Measurements from ENCODE around the gene RALGAPA2. TPM values are rescaled to one million over a fixed set of nuclear protein-coding genes. Genes with fewer than 3 reads are reported as not detected.

The RALGAPA2 gene
- total RNA-seq, 6 experiments from 2014 or later: 2.4 to 3.7 (median 3.2) TPM

GRCh38 chr20:20568604-20569205 is 143.7 kb downstream of the RALGAPA2 start:
- no peak overlapping the region for H3K27ac Mint-ChIP-seq
- no peaks in the 10 kb centered on the region for H3K4me1 Mint-ChIP-seq (ENCODE audit: low read depth)
- H3K36me3 Mint-ChIP-seq (ENCODE audit: low read depth): no peaks in the 10 kb centered on the region
- DNase-seq: peak; percentile 35
- H3K4me3 Mint-ChIP-seq: no peak overlapping the region
- peak; percentile 89 for TF ChIP-seq CTCF (IDR thresholded peaks at IDR 0.05)
- H3K9me3 Mint-ChIP-seq: no peaks in the 10 kb centered on the region
- no peaks in the 10 kb centered on the region for H3K27me3 Mint-ChIP-seq (ENCODE audit: insufficient read depth)

GRCh38 chr20:20567712-20568111 is 144.7 kb downstream of the RALGAPA2 start:
- H3K36me3 Mint-ChIP-seq (ENCODE audit: low read depth): no peaks in the 10 kb centered on the region
- TF ChIP-seq CTCF (IDR thresholded peaks at IDR 0.05): no peak
- no peak overlapping the region for H3K27ac Mint-ChIP-seq
- no peak for DNase-seq
- H3K9me3 Mint-ChIP-seq: no peaks in the 10 kb centered on the region
- H3K4me1 Mint-ChIP-seq (ENCODE audit: low read depth): no peaks in the 10 kb centered on the region
- H3K27me3 Mint-ChIP-seq (ENCODE audit: insufficient read depth): no peaks in the 10 kb centered on the region
- H3K4me3 Mint-ChIP-seq: no peak overlapping the region

DNA sequence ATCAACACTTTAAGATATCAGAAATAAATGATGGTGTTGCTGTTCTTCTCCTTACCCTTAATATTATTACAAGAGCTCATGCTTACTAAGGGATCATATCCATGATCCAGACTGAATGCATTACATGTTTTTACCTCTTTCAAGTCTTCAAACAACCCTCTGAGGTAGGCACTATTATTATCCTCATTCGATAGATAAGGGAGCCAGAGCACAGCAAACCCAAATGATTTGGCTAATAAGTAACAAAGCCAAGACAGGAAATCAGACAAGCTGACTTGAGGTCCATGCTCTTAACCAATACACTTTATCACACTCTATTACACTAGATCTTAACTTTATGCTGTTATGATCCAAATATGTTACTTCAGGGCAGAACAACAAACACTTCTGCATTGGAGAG is 145.9 kb downstream of the RALGAPA2 start:
- Mint-ChIP-seq H3K27me3 (ENCODE audit: insufficient read depth) (no peaks in the 10 kb centered on the region), H3K4me3 (no peak overlapping the region), H3K36me3 (ENCODE audit: low read depth) (no peaks in the 10 kb centered on the region), H3K27ac (no peak overlapping the region), H3K4me1 (ENCODE audit: low read depth) (no peaks in the 10 kb centered on the region), H3K9me3 (no peaks in the 10 kb centered on the region)
- no peak for DNase-seq
- no peak for TF ChIP-seq CTCF (IDR thresholded peaks at IDR 0.05)

DNA sequence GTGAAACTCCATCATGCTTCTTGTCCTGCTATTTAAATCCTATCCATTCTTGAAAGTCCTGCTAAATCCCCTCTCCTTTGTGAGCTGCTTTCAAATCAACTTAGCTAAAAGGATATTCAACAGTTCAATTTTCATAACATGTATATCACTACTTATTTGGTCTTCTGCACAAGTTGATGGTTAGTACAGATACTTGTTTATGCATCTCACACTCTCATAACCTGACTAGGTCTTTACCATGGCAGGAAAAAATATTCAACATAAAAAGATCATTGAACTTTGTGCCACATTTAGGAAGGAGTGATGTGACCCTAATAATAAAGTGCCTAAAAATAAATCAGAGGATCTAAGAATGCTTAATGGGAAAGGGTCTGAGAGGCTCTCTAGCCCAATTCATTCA is 148.2 kb downstream of the RALGAPA2 start:
- no peak overlapping the region for H3K4me3 Mint-ChIP-seq
- no peaks in the 10 kb centered on the region for H3K4me1 Mint-ChIP-seq (ENCODE audit: low read depth)
- H3K9me3 Mint-ChIP-seq: no peaks in the 10 kb centered on the region
- no peaks in the 10 kb centered on the region for H3K27me3 Mint-ChIP-seq (ENCODE audit: insufficient read depth)
- TF ChIP-seq CTCF (IDR thresholded peaks at IDR 0.05): no peak
- no peak overlapping the region for H3K27ac Mint-ChIP-seq
- H3K36me3 Mint-ChIP-seq (ENCODE audit: low read depth): no peaks in the 10 kb centered on the region
- DNase-seq: no peak

GRCh38 chr20:20562507-20562906 is 149.9 kb downstream of the RALGAPA2 start:
- no peak for TF ChIP-seq CTCF (IDR thresholded peaks at IDR 0.05)
- H3K27me3 Mint-ChIP-seq (ENCODE audit: insufficient read depth): no peaks in the 10 kb centered on the region
- no peaks in the 10 kb centered on the region for H3K4me1 Mint-ChIP-seq (ENCODE audit: low read depth)
- H3K27ac Mint-ChIP-seq: no peak overlapping the region
- no peaks in the 10 kb centered on the region for H3K9me3 Mint-ChIP-seq
- no peaks in the 10 kb centered on the region for H3K36me3 Mint-ChIP-seq (ENCODE audit: low read depth)
- no peak for DNase-seq
- H3K4me3 Mint-ChIP-seq: no peak overlapping the region

- no peak overlapping the region for H3K4me3 Mint-ChIP-seq
- H3K9me3 Mint-ChIP-seq: no peaks in the 10 kb centered on the region
- DNase-seq: no peak
- TF ChIP-seq CTCF (IDR thresholded peaks at IDR 0.05): no peak
- H3K36me3 Mint-ChIP-seq (ENCODE audit: low read depth): no peaks in the 10 kb centered on the region
- no peaks in the 10 kb centered on the region for H3K27me3 Mint-ChIP-seq (ENCODE audit: insufficient read depth)
- no peak overlapping the region for H3K27ac Mint-ChIP-seq
- H3K4me1 Mint-ChIP-seq (ENCODE audit: low read depth): no peaks in the 10 kb centered on the region
Observed at GRCh38 chr20:20561841-20562240, 150.6 kb downstream of the RALGAPA2 start.
